PC-9 (cell line): Measurements from ENCODE around the gene STK31.

Experiments used
- EZH2 ChIP-seq: fragments of 200-600 bp; sonication (generic); IDR thresholded peaks from 2 replicates; pipeline ENCODE4 v1.8.0; 2017; ENCODE audit warnings: antibody characterized with exemption, low read depth
- TF ChIP-seq, protein P1 (sequence below): fragments of 200-600 bp; sonication (generic); conservative IDR thresholded peaks from 2 replicates; pipeline ENCODE4 v1.6.1; 2017; ENCODE audit warnings: mixed run types, antibody characterized with exemption, mild to moderate bottlenecking, moderate library complexity

- TF ChIP-seq EZH2: no peak
- TF ChIP-seq, protein P1, sequence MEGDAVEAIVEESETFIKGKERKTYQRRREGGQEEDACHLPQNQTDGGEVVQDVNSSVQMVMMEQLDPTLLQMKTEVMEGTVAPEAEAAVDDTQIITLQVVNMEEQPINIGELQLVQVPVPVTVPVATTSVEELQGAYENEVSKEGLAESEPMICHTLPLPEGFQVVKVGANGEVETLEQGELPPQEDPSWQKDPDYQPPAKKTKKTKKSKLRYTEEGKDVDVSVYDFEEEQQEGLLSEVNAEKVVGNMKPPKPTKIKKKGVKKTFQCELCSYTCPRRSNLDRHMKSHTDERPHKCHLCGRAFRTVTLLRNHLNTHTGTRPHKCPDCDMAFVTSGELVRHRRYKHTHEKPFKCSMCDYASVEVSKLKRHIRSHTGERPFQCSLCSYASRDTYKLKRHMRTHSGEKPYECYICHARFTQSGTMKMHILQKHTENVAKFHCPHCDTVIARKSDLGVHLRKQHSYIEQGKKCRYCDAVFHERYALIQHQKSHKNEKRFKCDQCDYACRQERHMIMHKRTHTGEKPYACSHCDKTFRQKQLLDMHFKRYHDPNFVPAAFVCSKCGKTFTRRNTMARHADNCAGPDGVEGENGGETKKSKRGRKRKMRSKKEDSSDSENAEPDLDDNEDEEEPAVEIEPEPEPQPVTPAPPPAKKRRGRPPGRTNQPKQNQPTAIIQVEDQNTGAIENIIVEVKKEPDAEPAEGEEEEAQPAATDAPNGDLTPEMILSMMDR: no peak
Observed at GRCh38 chr7:23767514-23767913, 57.5 kb downstream of the STK31 start.
